WTC11 (cell line): Measurements from ENCODE around the gene RBM47. TPM values are rescaled to one million over a fixed set of nuclear protein-coding genes. Genes with fewer than 3 reads are reported as not detected.

ENCODE experiments used
- ATAC-seq: fragments of 200-7000 bp; cut with Tn5 transposase; 2 replicates; pipeline ENCODE4 v1.10.0; 2021; ENCODE audit warnings: mild to moderate bottlenecking, moderate library complexity
- CTCF ChIA-PET: fragments of 300-600 bp; sonication (Branson Sonifier 250); formaldehyde crosslinking; loops from one replicate; lab custom pipeline; 2021; ENCODE audit warnings: antibody characterized with exemption; lab: Charles Lee
- POLR2A ChIA-PET: fragments of 350-600 bp; sonication (Branson Sonifier 250); formaldehyde crosslinking; loops from one replicate; lab custom pipeline; 2021; ENCODE audit warnings: antibody characterized with exemption; lab: Charles Lee
- DNase-seq: peaks from one replicate; pipeline ENCODE4 v3.0.0; 2021; ENCODE audit warnings: low spot score
- H3K27ac Mint-ChIP-seq: 2 replicates; pipeline ENCODE4 v1.8.0; 2021; ENCODE audit warnings: mixed read lengths
- H3K27me3 Mint-ChIP-seq: 2 replicates; pipeline ENCODE4 v1.8.0; 2021; ENCODE audit warnings: low read depth, mild to moderate bottlenecking, moderate library complexity, mixed read lengths
- H3K36me3 Mint-ChIP-seq: 2 replicates; pipeline ENCODE4 v1.8.0; 2021; ENCODE audit warnings: mixed read lengths
- H3K4me1 Mint-ChIP-seq: 2 replicates; pipeline ENCODE4 v1.8.0; 2022; ENCODE audit warnings: mixed read lengths
- H3K4me3 Mint-ChIP-seq: 2 replicates; pipeline ENCODE4 v1.8.0; 2021; ENCODE audit warnings: mild to moderate bottlenecking, moderate library complexity, mixed read lengths
- H3K9me3 Mint-ChIP-seq: 2 replicates; pipeline ENCODE4 v1.8.0; 2021; ENCODE audit warnings: mixed read lengths
- ATF1 ChIP-seq: sonication (generic); formaldehyde crosslinking; IDR thresholded peaks from 2 replicates; pipeline ENCODE4 v1.8.1; 2023; ENCODE audit warnings: mild to moderate bottlenecking, moderate library complexity, missing genetic modification reagents
- ATF6 ChIP-seq: sonication (generic); formaldehyde crosslinking; IDR thresholded peaks from 2 replicates; pipeline ENCODE4 v1.8.1; 2023; ENCODE audit warnings: mild to moderate bottlenecking, missing genetic modification reagents
- CDX4 ChIP-seq: fragments of 250-450 bp; sonication (Bioruptor Pico); IDR thresholded peaks from 2 replicates; pipeline ENCODE4 v1.9.0; 2021; ENCODE audit warnings: moderate library complexity, mild to moderate bottlenecking, inconsistent platforms, borderline replicate concordance
- E2F1 ChIP-seq: sonication (generic); formaldehyde crosslinking; IDR thresholded peaks from 2 replicates; pipeline ENCODE4 v1.8.0; 2022; ENCODE audit warnings: mild to moderate bottlenecking, missing genetic modification reagents
- ETV6 ChIP-seq: sonication (generic); formaldehyde crosslinking; IDR thresholded peaks from 2 replicates; pipeline ENCODE4 v1.8.1; 2022; ENCODE audit warnings: mild to moderate bottlenecking, missing genetic modification reagents
- GTF2I ChIP-seq: fragments of 250-450 bp; sonication (Bioruptor Pico); conservative IDR thresholded peaks from 2 replicates; pipeline ENCODE4 v1.4.0; 2021; ENCODE audit warnings: mild to moderate bottlenecking
- HMGA2 ChIP-seq: fragments of 250-450 bp; sonication (Bioruptor Pico); IDR thresholded peaks from 2 replicates; pipeline ENCODE4 v1.4.0; 2021; ENCODE audit warnings: mild to moderate bottlenecking, moderate library complexity
- IRF1 ChIP-seq: sonication (generic); formaldehyde crosslinking; IDR thresholded peaks from 2 replicates; pipeline ENCODE4 v1.8.0; 2023; ENCODE audit warnings: missing genetic modification reagents
- IRF2 ChIP-seq: sonication (generic); formaldehyde crosslinking; IDR thresholded peaks from 2 replicates; pipeline ENCODE4 v1.8.0; 2022; ENCODE audit warnings: low read depth, missing genetic modification reagents, borderline replicate concordance
- KAT7 ChIP-seq: sonication (generic); formaldehyde crosslinking; IDR thresholded peaks from 2 replicates; pipeline ENCODE4 v1.8.1; 2023; ENCODE audit warnings: missing genetic modification reagents, mild to moderate bottlenecking, borderline replicate concordance
- MXD4 ChIP-seq: fragments of 250-450 bp; sonication (Bioruptor Pico); IDR thresholded peaks from 2 replicates; pipeline ENCODE4 v1.8.0; 2021; ENCODE audit warnings: mild to moderate bottlenecking, moderate library complexity, borderline replicate concordance
- PRDM15 ChIP-seq: sonication (generic); formaldehyde crosslinking; IDR thresholded peaks from 2 replicates; pipeline ENCODE4 v1.8.0; 2022; ENCODE audit warnings: missing genetic modification reagents
- SOX15 ChIP-seq: fragments of 250-450 bp; sonication (Bioruptor Pico); IDR thresholded peaks from 2 replicates; pipeline ENCODE4 v1.9.0; 2021; ENCODE audit warnings: mild to moderate bottlenecking
- USF2 ChIP-seq: sonication (generic); formaldehyde crosslinking; IDR thresholded peaks from 2 replicates; pipeline ENCODE4 v1.8.1; 2023; ENCODE audit warnings: mild to moderate bottlenecking, missing genetic modification reagents, moderate library complexity
- ZBTB21 ChIP-seq: sonication (generic); formaldehyde crosslinking; IDR thresholded peaks from 2 replicates; pipeline ENCODE4 v1.8.1; 2023; ENCODE audit warnings: mild to moderate bottlenecking, missing genetic modification reagents, borderline replicate concordance
- ZBTB43 ChIP-seq: sonication (generic); formaldehyde crosslinking; IDR thresholded peaks from 2 replicates; pipeline ENCODE4 v1.8.1; 2023; ENCODE audit warnings: mild to moderate bottlenecking, missing genetic modification reagents
- ZNF232 ChIP-seq: sonication (generic); formaldehyde crosslinking; IDR thresholded peaks from 2 replicates; pipeline ENCODE4 v1.8.0; 2022; ENCODE audit warnings: mild to moderate bottlenecking, missing genetic modification reagents
- ZNF512 ChIP-seq: sonication (generic); formaldehyde crosslinking; IDR thresholded peaks from 2 replicates; pipeline ENCODE4 v1.8.1; 2022; ENCODE audit warnings: missing genetic modification reagents, borderline replicate concordance
- ZSCAN18 ChIP-seq: fragments of 250-450 bp; sonication (Bioruptor Pico); IDR thresholded peaks from 2 replicates; pipeline ENCODE4 v2.1.2; 2022; ENCODE audit warnings: mild to moderate bottlenecking, moderate library complexity
- total RNA-seq: library from RNA; stranded (reverse); gene quantifications from 3 replicates; pipeline ENCODE4 v1.2.3, GENCODE V29; 2021

The RBM47 gene
- total RNA-seq, 1 experiment from 2014 or later: 97.9 TPM

- Mint-ChIP-seq H3K36me3 (peaks cover 13% of the 10 kb centered on the region), H3K4me1 (peaks cover 44% of the 10 kb centered on the region), H3K27me3 (no peaks in the 10 kb centered on the region), H3K9me3 (no peaks in the 10 kb centered on the region), H3K4me3 (no peak overlapping the region), H3K27ac (peak overlapping the region; percentile 84; the same call in 1 of the 2 replicates)
- no peak for DNase-seq
- POLR2A ChIA-PET: no interaction called here
- CTCF ChIA-PET: interaction anchor here (1.2 to 1.4 kb wide), 2 partner anchors 36 to 197 kb away, joined by 3 to 4 read pairs; no protein-coding TSS in a partner anchor
- TF ChIP-seq ZNF512 (no peak), CDX4 (CRISPR knock-in tag) (no peak), GTF2I (no peak), E2F1 (CRISPR knock-in tag) (no peak), HMGA2 (CRISPR knock-in tag) (no peak), KAT7 (CRISPR knock-in tag) (no peak), ZBTB43 (no peak), USF2 (no peak), MXD4 (CRISPR knock-in tag) (no peak), ETV6 (no peak), IRF2 (CRISPR knock-in tag) (no peak), ZSCAN18 (CRISPR knock-in tag) (no peak), ZBTB21 (no peak), ZNF232 (no peak), ATF6 (no peak), IRF1 (CRISPR knock-in tag) (no peak), ATF1 (CRISPR knock-in tag) (no peak), PRDM15 (no peak), SOX15 (CRISPR knock-in tag) (no peak)
- ATAC-seq: no peak
These were observed 115.1 kb downstream of the RBM47 start for GRCh38 chr4:40514497-40514951.
